ENCODE data around the gene IFI44. TPM values are rescaled to one million over a fixed set of nuclear protein-coding genes. Genes with fewer than 3 reads are reported as not detected.

IFI44 gene
- total and polyA plus RNA-seq, 2 of the 8 experiments (the other 6 are each of a cell fraction or from before 2014, with no cell fraction given), result not detected

GRCh38 chr1:78624035-78624434 is 25.6 kb upstream of the IFI44 start:
- H3K9me3 ChIP-seq (ENCODE audit: insufficient read depth in 2 of 2, low read depth in 1 of 2, low read length in 1 of 2), result no peaks in the 10 kb centered on the region
- H2BK20ac ChIP-seq (ENCODE audit: low read length), result no peak overlapping the region
- no peaks in the 10 kb centered on the region for H3K79me1 ChIP-seq (ENCODE audit: low read depth, low read length)
- H2BK15ac ChIP-seq (ENCODE audit: low read length), result no peak overlapping the region
- WGBS, 2 experiments (ENCODE audit: extremely low coverage in 1 of 2, insufficient coverage in 1 of 2, insufficient read length in 1 of 2, insufficient replicate concordance in 2 of 2, low coverage in 1 of 2, low lambda C conversion rate in 2 of 2, missing lambda C conversion rate in 1 of 2), result 92% methylated on average over 7 of the region's 7 CpGs; no CpG with 5 or more reads in 1 of the 2 experiments
- H4K8ac ChIP-seq (ENCODE audit: extremely low read depth, insufficient read depth, low read length), result no peak overlapping the region
- no peak overlapping the region for H2AK5ac ChIP-seq (ENCODE audit: low read depth, low read length)
- FAIRE-seq, result no peak
- POLR2A ChIA-PET (ENCODE audit: partially characterized antibody), result no interaction called here
- H4K5ac ChIP-seq (ENCODE audit: insufficient read length, low read depth, low read length), result no peak overlapping the region
- H3K4ac ChIP-seq (replicated peaks; ENCODE audit: insufficient read length, low read depth, low read length), result no peak overlapping the region
- no peak overlapping the region for H2AFZ ChIP-seq (ENCODE audit: low read length)
- no peaks in the 10 kb centered on the region for H3K23me2 ChIP-seq (ENCODE audit: low read depth, low read length)
- H3K36me3 ChIP-seq (ENCODE audit: control insufficient read depth in 2 of 4, insufficient read depth in 4 of 4, low read length in 3 of 4), result no peaks in the 10 kb centered on the region
- no peak overlapping the region for H3K23ac ChIP-seq (ENCODE audit: insufficient read length)
- H4K20me1 ChIP-seq (replicated peaks in 1 of 2; ENCODE audit: control insufficient read depth in 1 of 2, insufficient read depth in 2 of 2, low read length in 2 of 2), result no peaks in the 10 kb centered on the region
- no peak overlapping the region for H3K9ac ChIP-seq (replicated peaks in 1 of 4; ENCODE audit: extremely low read depth in 1 of 4, low read depth in 3 of 4, low read length in 3 of 4)
- no peak overlapping the region for H2BK5ac ChIP-seq (ENCODE audit: low read depth, low read length)
- no peak overlapping the region for H4K91ac ChIP-seq (replicated peaks; ENCODE audit: insufficient read length, low read length)
- H2BK120ac ChIP-seq (replicated peaks; ENCODE audit: low read depth, low read length), result no peak overlapping the region
- no peak overlapping the region for H2BK12ac ChIP-seq (ENCODE audit: low read depth, low read length)
- no peak overlapping the region for H3K4me2 ChIP-seq (ENCODE audit: insufficient read depth in 1 of 2, low read depth in 2 of 2, low read length in 2 of 2)
- H3K27me3 ChIP-seq (replicated peaks in 1 of 4; ENCODE audit: control insufficient read depth in 3 of 4, extremely low read depth in 1 of 4, insufficient read depth in 3 of 4, low read length in 3 of 4), result no peaks in the 10 kb centered on the region
- CTCF ChIA-PET (ENCODE audit: partially characterized antibody), result interaction anchor here (0.8 to 1.3 kb wide), 3 partner anchors 12 to 1628 kb away, joined by 4 read pairs; no protein-coding TSS in a partner anchor
- H3K4me1 ChIP-seq (replicated peaks in 1 of 4; ENCODE audit: control insufficient read depth in 3 of 4, insufficient read depth in 4 of 4, low read length in 3 of 4), result no peaks in the 10 kb centered on the region
- no peak overlapping the region for H3K14ac ChIP-seq (ENCODE audit: insufficient read length)
- no peak overlapping the region for H3K56ac ChIP-seq (replicated peaks; ENCODE audit: insufficient read length, low read depth, low read length)
- no peaks in the 10 kb centered on the region for H3K79me2 ChIP-seq (ENCODE audit: control insufficient read depth in 1 of 2, insufficient read depth in 2 of 2, low read length in 2 of 2)
- H3K18ac ChIP-seq (ENCODE audit: extremely low read depth, low read length), result no peak overlapping the region
- no peak overlapping the region for H3K27ac ChIP-seq (ENCODE audit: low read depth, low read length)
- no peak overlapping the region for H3K4me3 ChIP-seq (ENCODE audit: extremely low read depth in 1 of 4, insufficient read depth in 2 of 4, low read depth in 3 of 4, low read length in 4 of 4)
- no peak for DNase-seq (ENCODE audit: low read depth in 1 of 2, low spot score in 2 of 2)
- TF ChIP-seq CTBP2 (IDR thresholded peaks at IDR 0.05; ENCODE audit: borderline replicate concordance, insufficient read depth, insufficient read length, low read length) (no peak), BACH1 (IDR thresholded peaks at IDR 0.05; ENCODE audit: low read length) (no peak), SIN3A (conservative IDR thresholded peaks at IDR 0.05 in 1 of 2, IDR thresholded peaks at IDR 0.05 in 1 of 2; ENCODE audit: low read depth in 1 of 2, low read length in 2 of 2) (no peak), POLR2AphosphoS5 (IDR thresholded peaks at IDR 0.05; ENCODE audit: low read depth, low read length) (no peak), E2F6 (IDR thresholded peaks at IDR 0.05) (no peak), SIRT6 (IDR thresholded peaks at IDR 0.05; ENCODE audit: low read length) (no peak), MAX (IDR thresholded peaks at IDR 0.05) (no peak), TBP (IDR thresholded peaks at IDR 0.05; ENCODE audit: low read depth, low read length) (no peak), ATF3 (IDR thresholded peaks at IDR 0.05; ENCODE audit: insufficient read depth, low read depth, low read length) (no peak), RFX5 (IDR thresholded peaks at IDR 0.05; ENCODE audit: borderline replicate concordance, low read depth, low read length) (no peak), SUZ12 (IDR thresholded peaks at IDR 0.05; ENCODE audit: low read length) (no peak), SAP30 (IDR thresholded peaks at IDR 0.05; ENCODE audit: insufficient read depth, insufficient replicate concordance, low read length) (no peak), MAFK (IDR thresholded peaks at IDR 0.05; ENCODE audit: low read depth, low read length) (no peak)
